GM23248 (cell line): Measurements from ENCODE around the gene SOX6. TPM values are rescaled to one million over a fixed set of nuclear protein-coding genes. Genes with fewer than 3 reads are reported as not detected.

Source experiments
- DNase-seq: peaks from one replicate; pipeline ENCODE4 v3.0.0-alpha.2; 2015
- H2AFZ ChIP-seq: fragments of 200-600 bp; sonication (generic); 2 replicates; pipeline ENCODE4 v1.6.1; 2016; ENCODE audit warnings: antibody characterized with exemption
- H3F3A ChIP-seq: fragments of 200-600 bp; sonication (generic); 2 replicates; pipeline ENCODE4 v1.6.1; 2016; ENCODE audit warnings: mild to moderate bottlenecking, antibody characterized with exemption, mixed run types; ENCODE audit not compliant: insufficient read depth
- H3K27ac ChIP-seq: fragments of 200-600 bp; sonication (generic); 2 replicates; pipeline ENCODE4 v1.5.1; 2016; ENCODE audit warnings: mild to moderate bottlenecking
- H3K27me3 ChIP-seq: fragments of 200-600 bp; sonication (generic); replicated peaks from 2 replicates; pipeline ENCODE4 v1.6.1; 2016; ENCODE audit warnings: mild to moderate bottlenecking; ENCODE audit not compliant: insufficient read depth
- H3K36me3 ChIP-seq: fragments of 200-600 bp; sonication (generic); 2 replicates; pipeline ENCODE4 v1.6.1; 2016; ENCODE audit warnings: low read depth, mild to moderate bottlenecking
- H3K4me1 ChIP-seq: fragments of 200-600 bp; sonication (generic); 2 replicates; pipeline ENCODE4 v1.6.1; 2016; ENCODE audit warnings: mild to moderate bottlenecking; ENCODE audit not compliant: insufficient read depth
- H3K4me2 ChIP-seq: fragments of 200-600 bp; sonication (generic); one replicate; pipeline ENCODE4 v1.6.1; 2016; ENCODE audit warnings: mild to moderate bottlenecking; ENCODE audit not compliant: unreplicated experiment
- H3K4me3 ChIP-seq: fragments of 200-600 bp; sonication (generic); 2 replicates; pipeline ENCODE4 v1.5.1; 2016; ENCODE audit warnings: mild to moderate bottlenecking
- H3K79me2 ChIP-seq: fragments of 200-600 bp; sonication (generic); 2 replicates; pipeline ENCODE4 v1.6.1; 2016; ENCODE audit warnings: mild to moderate bottlenecking; ENCODE audit not compliant: insufficient read depth
- H3K9ac ChIP-seq: fragments of 200-600 bp; sonication (generic); 2 replicates; pipeline ENCODE4 v1.6.1; 2016; ENCODE audit warnings: mild to moderate bottlenecking
- H3K9me2 ChIP-seq: fragments of 200-600 bp; sonication (generic); 2 replicates; pipeline ENCODE4 v1.6.1; 2016; ENCODE audit warnings: mixed run types, mild to moderate bottlenecking, moderate library complexity; ENCODE audit not compliant: insufficient read depth
- H3K9me3 ChIP-seq: fragments of 200-600 bp; sonication (generic); one replicate; pipeline ENCODE4 v1.6.1; 2017; ENCODE audit warnings: low read depth
- H4K20me1 ChIP-seq: fragments of 200-600 bp; sonication (generic); 2 replicates; pipeline ENCODE4 v1.6.0; 2016; ENCODE audit not compliant: insufficient read depth
- EZH2 ChIP-seq: fragments of 200-600 bp; sonication (generic); IDR thresholded peaks from 2 replicates; pipeline ENCODE4 v1.6.1; 2018; ENCODE audit warnings: antibody characterized with exemption, mild to moderate bottlenecking; ENCODE audit not compliant: insufficient read depth, poor library complexity, severe bottlenecking
- EZH2phosphoT487 ChIP-seq: fragments of 200-600 bp; sonication (generic); IDR thresholded peaks from 2 replicates; pipeline ENCODE4 v1.6.1; 2018; ENCODE audit warnings: antibody characterized with exemption, moderate library complexity, mild to moderate bottlenecking, low read depth; ENCODE audit not compliant: insufficient read depth
- WGBS, 2 experiments: methylation state at CpG; one replicate each; pipeline ENCODE4 v1.1.6; 2015 to 2017; ENCODE audit warnings: low lambda C conversion rate in 2 of 2, low coverage in 1 of 2; ENCODE audit errors: missing lambda C conversion rate in 2 of 2; 5-methylcytosine and 5-hydroxymethylcytosine counted together
- in situ Hi-C: fragments of 300-500 bp; cut with MboI; formaldehyde crosslinking; loops from 2 replicates; pipeline ENCODE4 v1.15.0; 2020
- polyA plus RNA-seq: library from polyadenylated mRNA; unstranded; fragments of >200 nt; fragmentation: Nextera tagmentation; extraction: Ambion mirVana; gene quantifications from 2 replicates; pipeline ENCODE4 v1.2.1, GENCODE V29; 2016
- total RNA-seq: library from RNA; depleted of rRNA; stranded (reverse); fragments of >200 nt; shearing (Covaris generic); gene quantifications from 2 replicates; pipeline ENCODE4 v1.2.3, GENCODE V29; 2014

The SOX6 gene
- total and polyA plus RNA-seq, 2 experiments from 2014 or later, result under 0.01 to 0.49 TPM

DNA sequence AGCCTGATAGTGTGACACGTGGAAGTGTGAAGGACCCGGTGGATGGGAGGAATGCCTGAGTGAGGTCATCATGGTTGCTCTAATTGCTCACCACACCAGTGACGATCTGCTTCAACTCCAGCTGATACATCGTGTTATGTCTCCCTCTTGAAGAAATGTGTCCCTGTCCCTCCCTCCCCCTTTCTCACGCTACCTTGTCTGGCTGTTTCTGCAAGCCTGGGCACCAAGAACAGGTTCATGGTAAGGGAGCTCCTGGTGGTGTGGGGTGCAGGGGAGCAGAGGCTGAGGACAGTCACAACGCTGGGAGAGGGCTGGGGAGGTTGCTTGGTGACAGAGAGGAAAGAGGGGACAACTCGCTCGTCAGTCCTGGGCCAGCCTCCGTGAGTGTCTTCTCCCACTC, 413.4 kb downstream of the SOX6 start:
- Histone ChIP-seq H3K4me2 (no peak overlapping the region), H2AFZ (no peak overlapping the region), H3K4me1 (no peaks in the 10 kb centered on the region), H3K4me3 (no peak overlapping the region), H3K9me3 (peaks cover 3% of the 10 kb centered on the region), H3K36me3 (no peaks in the 10 kb centered on the region), H3K27me3 (peaks cover 11% of the 10 kb centered on the region), H3F3A (no peaks in the 10 kb centered on the region), H3K79me2 (no peaks in the 10 kb centered on the region), H3K27ac (no peak overlapping the region), H3K9me2 (no peaks in the 10 kb centered on the region), H4K20me1 (no peaks in the 10 kb centered on the region), H3K9ac (no peak overlapping the region)
- WGBS, 2 experiments, result 54 to 60% methylated on average over 9 of the region's 9 CpGs
- TF ChIP-seq EZH2phosphoT487, result no peak
- no peak for TF ChIP-seq EZH2
- DNase-seq, result no peak
- in situ Hi-C loops, result no loop called here

GRCh38 chr11:15942126-15942525, 414.2 kb downstream of the SOX6 start:
- Histone ChIP-seq H3K9ac (no peak overlapping the region), H3K36me3 (no peaks in the 10 kb centered on the region), H3K27me3 (peaks cover 14% of the 10 kb centered on the region), H3K4me1 (no peaks in the 10 kb centered on the region), H4K20me1 (no peaks in the 10 kb centered on the region), H3F3A (no peaks in the 10 kb centered on the region), H2AFZ (no peak overlapping the region), H3K9me2 (no peaks in the 10 kb centered on the region), H3K79me2 (no peaks in the 10 kb centered on the region), H3K9me3 (peaks cover 3% of the 10 kb centered on the region), H3K4me3 (no peak overlapping the region), H3K4me2 (no peak overlapping the region), H3K27ac (no peak overlapping the region)
- TF ChIP-seq EZH2phosphoT487 (no peak), EZH2 (no peak)
- in situ Hi-C loops, result no loop called here
- 84 to 86% methylated on average over 7 of the region's 7 CpGs for WGBS, 2 experiments
- no peak for DNase-seq

DNA sequence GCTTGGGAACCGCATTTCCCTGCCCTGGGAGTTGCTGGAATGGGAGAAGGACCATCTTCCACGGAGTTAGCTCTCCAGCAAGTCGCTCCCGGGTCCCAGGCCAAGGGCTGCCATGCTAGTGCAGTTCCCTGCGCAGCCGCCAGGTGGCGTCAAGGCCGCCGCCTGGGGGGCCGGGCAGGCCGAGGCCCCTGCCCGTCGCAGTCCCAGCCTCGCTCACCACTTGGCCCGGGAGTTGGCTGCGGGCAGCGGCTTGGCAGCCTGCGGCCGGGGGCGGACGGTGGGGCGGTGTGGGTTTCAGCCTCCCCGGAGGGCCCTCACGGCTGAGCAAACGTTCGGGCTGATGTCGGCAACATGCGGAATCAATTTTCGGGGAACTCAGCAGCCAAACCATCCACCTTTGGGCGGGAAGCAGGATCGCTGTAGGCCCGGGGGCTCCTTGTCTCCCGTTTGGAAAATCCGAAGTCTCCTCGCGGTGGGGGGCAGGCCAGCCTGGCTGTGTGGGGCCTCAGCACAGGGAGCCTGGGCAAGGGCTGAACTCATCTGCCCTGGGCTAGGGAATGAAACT, 415.1 kb downstream of the SOX6 start:
- TF ChIP-seq EZH2phosphoT487 (no peak), EZH2 (no peak)
- H3K27me3 ChIP-seq, result peaks cover 15% of the 10 kb centered on the region
- H4K20me1 ChIP-seq, result no peaks in the 10 kb centered on the region
- H3K9me3 ChIP-seq, result no peaks in the 10 kb centered on the region
- H3K9ac ChIP-seq, result no peak overlapping the region
- 14 to 16% methylated on average over 23 to 34 of the region's 36 CpGs for WGBS, 2 experiments
- peak overlapping the region; percentile 38 for H3K4me2 ChIP-seq
- no peaks in the 10 kb centered on the region for H3K79me2 ChIP-seq
- in situ Hi-C loops, result no loop called here
- H3F3A ChIP-seq, result no peaks in the 10 kb centered on the region
- H3K4me3 ChIP-seq, result no peak overlapping the region
- H3K9me2 ChIP-seq, result no peaks in the 10 kb centered on the region
- H3K4me1 ChIP-seq, result no peaks in the 10 kb centered on the region
- no peaks in the 10 kb centered on the region for H3K36me3 ChIP-seq
- no peak overlapping the region for H3K27ac ChIP-seq
- DNase-seq, result peak; percentile 46
- H2AFZ ChIP-seq, result 0 out of 2 replicates have a peak overlapping the region, but pooled peaks have one; percentile 32

GRCh38 chr11:15940462-15941205, 415.7 kb downstream of the SOX6 start:
- Histone ChIP-seq H3K4me1 (no peaks in the 10 kb centered on the region), H3K9ac (no peak overlapping the region), H3K4me2 (peak overlapping the region; percentile 38), H3K27me3 (peaks cover 15% of the 10 kb centered on the region), H3K27ac (no peak overlapping the region), H4K20me1 (no peaks in the 10 kb centered on the region), H3K36me3 (no peaks in the 10 kb centered on the region), H3K9me3 (no peaks in the 10 kb centered on the region), H2AFZ (0 out of 2 replicates have a peak overlapping the region, but pooled peaks have one; percentile 32), H3K9me2 (no peaks in the 10 kb centered on the region), H3K4me3 (no peak overlapping the region), H3F3A (no peaks in the 10 kb centered on the region), H3K79me2 (no peaks in the 10 kb centered on the region)
- in situ Hi-C loops, result no loop called here
- no peak for DNase-seq
- no peak for TF ChIP-seq EZH2phosphoT487
- no peak for TF ChIP-seq EZH2
- WGBS, 2 experiments, result 39 to 40% methylated on average over 8 of the region's 8 CpGs
